Right lobe of liver (tissue), 4 donors: Measurements from ENCODE around the gene CEND1.

Experiments used
- POLR2A ChIP-seq: fragments of 450-650 bp; IDR thresholded peaks from one replicate; pipeline ENCODE4 v1.6.1; 2017; ENCODE audit warnings: antibody characterized with exemption, mild to moderate bottlenecking
- TF ChIP-seq, protein P1 (sequence below), 4 donors: fragments of 200-600 bp in 3 of 4; fragments of 450-650 bp in 1 of 4; IDR thresholded peaks; one replicate each; pipeline versions ENCODE4 v1.5.1 to v1.8.0; 2016 to 2022; ENCODE audit warnings: antibody characterized with exemption in 4 of 4, mild to moderate bottlenecking in 2 of 4
- donor health status: DM: no; HTN: no; CAD: no.
- donor health status: DM: no; HTN: no; CAD: no.
- donor health status: DM: no; HTN: yes; CAD: no.

- TF ChIP-seq, protein P1, sequence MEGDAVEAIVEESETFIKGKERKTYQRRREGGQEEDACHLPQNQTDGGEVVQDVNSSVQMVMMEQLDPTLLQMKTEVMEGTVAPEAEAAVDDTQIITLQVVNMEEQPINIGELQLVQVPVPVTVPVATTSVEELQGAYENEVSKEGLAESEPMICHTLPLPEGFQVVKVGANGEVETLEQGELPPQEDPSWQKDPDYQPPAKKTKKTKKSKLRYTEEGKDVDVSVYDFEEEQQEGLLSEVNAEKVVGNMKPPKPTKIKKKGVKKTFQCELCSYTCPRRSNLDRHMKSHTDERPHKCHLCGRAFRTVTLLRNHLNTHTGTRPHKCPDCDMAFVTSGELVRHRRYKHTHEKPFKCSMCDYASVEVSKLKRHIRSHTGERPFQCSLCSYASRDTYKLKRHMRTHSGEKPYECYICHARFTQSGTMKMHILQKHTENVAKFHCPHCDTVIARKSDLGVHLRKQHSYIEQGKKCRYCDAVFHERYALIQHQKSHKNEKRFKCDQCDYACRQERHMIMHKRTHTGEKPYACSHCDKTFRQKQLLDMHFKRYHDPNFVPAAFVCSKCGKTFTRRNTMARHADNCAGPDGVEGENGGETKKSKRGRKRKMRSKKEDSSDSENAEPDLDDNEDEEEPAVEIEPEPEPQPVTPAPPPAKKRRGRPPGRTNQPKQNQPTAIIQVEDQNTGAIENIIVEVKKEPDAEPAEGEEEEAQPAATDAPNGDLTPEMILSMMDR (IDR thresholded peaks at IDR 0.05): no peak
- no peak for TF ChIP-seq POLR2A
These were observed 43.4 kb downstream of the CEND1 start for GRCh38 chr11:746289-747157.
